Measurements from ENCODE around the gene SRP9.

Gene SRP9

GRCh38 chr1:225767634-225768540, 9.7 kb upstream of the SRP9 start:
- 78 to 80% methylated on average over 11 to 16 of the region's 17 CpGs for WGBS, 2 experiments (ENCODE audit: insufficient coverage in 2 of 2)
- peak overlapping the region; percentile 50 for H3K27ac ChIP-seq (ENCODE audit: low read depth, low read length, severe bottlenecking)
- H3K4me1 ChIP-seq (ENCODE audit: control insufficient read depth, insufficient read depth, low read length, poor library complexity, severe bottlenecking): peaks cover 62% of the 10 kb centered on the region
- H3K36me3 ChIP-seq (ENCODE audit: control insufficient read depth, insufficient read depth, low read length): no peaks in the 10 kb centered on the region
- H3K9me3 ChIP-seq (ENCODE audit: control insufficient read depth, low read length): no peaks in the 10 kb centered on the region
- H3K4me3 ChIP-seq (ENCODE audit: extremely low read depth, insufficient read depth, low read length, poor library complexity, severe bottlenecking): no peak overlapping the region

GRCh38 chr1:225768662-225769426, 8.8 kb upstream of the SRP9 start:
- Histone ChIP-seq H3K27ac (ENCODE audit: low read depth, low read length, severe bottlenecking) (peak overlapping the region; percentile 13), H3K4me3 (ENCODE audit: extremely low read depth, insufficient read depth, low read length, poor library complexity, severe bottlenecking) (no peak overlapping the region)

GRCh38 chr1:225769687-225770086, 7.9 kb upstream of the SRP9 start:
- Histone ChIP-seq H3K9me3 (ENCODE audit: control insufficient read depth, low read length) (no peaks in the 10 kb centered on the region), H3K4me3 (ENCODE audit: extremely low read depth, insufficient read depth, low read length, poor library complexity, severe bottlenecking) (no peak overlapping the region), H3K27ac (ENCODE audit: low read depth, low read length, severe bottlenecking) (no peak overlapping the region), H3K4me1 (ENCODE audit: control insufficient read depth, insufficient read depth, low read length, poor library complexity, severe bottlenecking) (peaks cover 52% of the 10 kb centered on the region), H3K36me3 (ENCODE audit: control insufficient read depth, insufficient read depth, low read length) (no peaks in the 10 kb centered on the region)
- WGBS, 2 experiments (ENCODE audit: insufficient coverage in 2 of 2): 80% methylated on average over 1 of the region's 5 CpGs

More at GRCh38 chr1:225768662-225769426, 8.8 kb upstream of the SRP9 start:
- no peaks in the 10 kb centered on the region for H3K9me3 ChIP-seq (ENCODE audit: control insufficient read depth, low read length)
- peaks cover 56% of the 10 kb centered on the region for H3K4me1 ChIP-seq (ENCODE audit: control insufficient read depth, insufficient read depth, low read length, poor library complexity, severe bottlenecking)
- H3K36me3 ChIP-seq (ENCODE audit: control insufficient read depth, insufficient read depth, low read length): no peaks in the 10 kb centered on the region
- WGBS, 2 experiments (ENCODE audit: insufficient coverage in 2 of 2): 78 to 87% methylated on average over 7 of the region's 9 CpGs

GRCh38 chr1:225770561-225771248, 6.9 kb upstream of the SRP9 start:
- H3K4me1 ChIP-seq (ENCODE audit: control insufficient read depth, insufficient read depth, low read length, poor library complexity, severe bottlenecking): peaks cover 49% of the 10 kb centered on the region
- H3K36me3 ChIP-seq (ENCODE audit: control insufficient read depth, insufficient read depth, low read length): no peaks in the 10 kb centered on the region
- no peak overlapping the region for H3K27ac ChIP-seq (ENCODE audit: low read depth, low read length, severe bottlenecking)
- H3K4me3 ChIP-seq (ENCODE audit: extremely low read depth, insufficient read depth, low read length, poor library complexity, severe bottlenecking): no peak overlapping the region
- no peaks in the 10 kb centered on the region for H3K9me3 ChIP-seq (ENCODE audit: control insufficient read depth, low read length)
- 52 to 54% methylated on average over 8 of the region's 11 CpGs for WGBS, 2 experiments (ENCODE audit: insufficient coverage in 2 of 2)

GRCh38 chr1:225771661-225772322, 5.8 kb upstream of the SRP9 start:
- peaks cover 44% of the 10 kb centered on the region for H3K4me1 ChIP-seq (ENCODE audit: control insufficient read depth, insufficient read depth, low read length, poor library complexity, severe bottlenecking)
- WGBS, 2 experiments (ENCODE audit: insufficient coverage in 2 of 2): 75 to 91% methylated on average over 1 of the region's 4 CpGs
- H3K27ac ChIP-seq (ENCODE audit: low read depth, low read length, severe bottlenecking): peak overlapping the region; percentile 17
- no peak overlapping the region for H3K4me3 ChIP-seq (ENCODE audit: extremely low read depth, insufficient read depth, low read length, poor library complexity, severe bottlenecking)
- no peaks in the 10 kb centered on the region for H3K36me3 ChIP-seq (ENCODE audit: control insufficient read depth, insufficient read depth, low read length)
- H3K9me3 ChIP-seq (ENCODE audit: control insufficient read depth, low read length): no peaks in the 10 kb centered on the region

GRCh38 chr1:225772323-225772768, 5.3 kb upstream of the SRP9 start:
- H3K36me3 ChIP-seq (ENCODE audit: control insufficient read depth, insufficient read depth, low read length): no peaks in the 10 kb centered on the region
- H3K4me1 ChIP-seq (ENCODE audit: control insufficient read depth, insufficient read depth, low read length, poor library complexity, severe bottlenecking): peaks cover 38% of the 10 kb centered on the region
- H3K4me3 ChIP-seq (ENCODE audit: extremely low read depth, insufficient read depth, low read length, poor library complexity, severe bottlenecking): no peak overlapping the region
- 4 to 10% methylated on average over 2 to 3 of the region's 5 CpGs for WGBS, 2 experiments (ENCODE audit: insufficient coverage in 2 of 2)
- peak overlapping the region; percentile 17 for H3K27ac ChIP-seq (ENCODE audit: low read depth, low read length, severe bottlenecking)
- H3K9me3 ChIP-seq (ENCODE audit: control insufficient read depth, low read length): no peaks in the 10 kb centered on the region

- H3K4me1 ChIP-seq (ENCODE audit: control insufficient read depth, insufficient read depth, low read length, poor library complexity, severe bottlenecking): peaks cover 33% of the 10 kb centered on the region
- H3K27ac ChIP-seq (ENCODE audit: low read depth, low read length, severe bottlenecking): peak overlapping the region; percentile 17
- H3K4me3 ChIP-seq (ENCODE audit: extremely low read depth, insufficient read depth, low read length, poor library complexity, severe bottlenecking): no peak overlapping the region
- WGBS, 2 experiments (ENCODE audit: insufficient coverage in 2 of 2): 100% methylated on average over 1 to 2 of the region's 4 CpGs
- H3K36me3 ChIP-seq (ENCODE audit: control insufficient read depth, insufficient read depth, low read length): no peaks in the 10 kb centered on the region
- no peaks in the 10 kb centered on the region for H3K9me3 ChIP-seq (ENCODE audit: control insufficient read depth, low read length)
These were observed 4.8 kb upstream of the SRP9 start for GRCh38 chr1:225772848-225773247.

GRCh38 chr1:225774281-225775147, 3.1 kb upstream of the SRP9 start:
- H3K9me3 ChIP-seq (ENCODE audit: control insufficient read depth, low read length): no peaks in the 10 kb centered on the region
- H3K4me1 ChIP-seq (ENCODE audit: control insufficient read depth, insufficient read depth, low read length, poor library complexity, severe bottlenecking): peaks cover 18% of the 10 kb centered on the region
- 22 to 74% methylated on average over 1 to 3 of the region's 3 CpGs for WGBS, 2 experiments (ENCODE audit: insufficient coverage in 2 of 2)
- H3K4me3 ChIP-seq (ENCODE audit: extremely low read depth, insufficient read depth, low read length, poor library complexity, severe bottlenecking): no peak overlapping the region
- no peak overlapping the region for H3K27ac ChIP-seq (ENCODE audit: low read depth, low read length, severe bottlenecking)
- H3K36me3 ChIP-seq (ENCODE audit: control insufficient read depth, insufficient read depth, low read length): peaks cover 8% of the 10 kb centered on the region

GRCh38 chr1:225776294-225776693, 1.3 kb upstream of the SRP9 start:
- 88 to 100% methylated on average over 1 to 2 of the region's 4 CpGs for WGBS, 2 experiments (ENCODE audit: insufficient coverage in 2 of 2)
- Histone ChIP-seq H3K36me3 (ENCODE audit: control insufficient read depth, insufficient read depth, low read length) (peaks cover 22% of the 10 kb centered on the region), H3K4me1 (ENCODE audit: control insufficient read depth, insufficient read depth, low read length, poor library complexity, severe bottlenecking) (peaks cover 23% of the 10 kb centered on the region), H3K27ac (ENCODE audit: low read depth, low read length, severe bottlenecking) (no peak overlapping the region), H3K4me3 (ENCODE audit: extremely low read depth, insufficient read depth, low read length, poor library complexity, severe bottlenecking) (no peak overlapping the region), H3K9me3 (ENCODE audit: control insufficient read depth, low read length) (no peaks in the 10 kb centered on the region)

All from mesodermal cell (in vitro differentiated cells).